IPS-15b (cell line): ENCODE data around the gene PTX3.

Experiments used
- H3K27me3 ChIP-seq: one replicate; pipeline ENCODE4 v1.6.1; 2013; ENCODE audit warnings: low read length; ENCODE audit not compliant: control insufficient read depth, insufficient read depth
- H3K36me3 ChIP-seq: one replicate; pipeline ENCODE4 v1.6.1; 2013; ENCODE audit warnings: low read length; ENCODE audit not compliant: control insufficient read depth, insufficient read depth
- H3K4me1 ChIP-seq: one replicate; pipeline ENCODE4 v1.6.1; 2013; ENCODE audit warnings: mild to moderate bottlenecking, low read length; ENCODE audit not compliant: control insufficient read depth, insufficient read depth
- H3K4me3 ChIP-seq: one replicate; pipeline ENCODE4 v1.5.1; 2013; ENCODE audit warnings: low read depth, low read length
- H3K9ac ChIP-seq: one replicate; pipeline ENCODE4 v1.6.1; 2013; ENCODE audit warnings: low read depth, mild to moderate bottlenecking, low read length
- H3K9me3 ChIP-seq: one replicate; pipeline ENCODE4 v1.6.1; 2013; ENCODE audit warnings: mild to moderate bottlenecking, low read length; ENCODE audit not compliant: control insufficient read depth, insufficient read depth

The PTX3 gene

GRCh38 chr3:157436583-157437291, at the start of gene PTX3:
PTX3 (plus strand) TSS chr3:157436850; CDS start chr3:157436934, 84 bp downstream.
- peak within 1 kb of the TSS; percentile 65 for H3K4me3 ChIP-seq
- H3K36me3 ChIP-seq, result no peaks in the 10 kb centered on the region
- H3K4me1 ChIP-seq, result peaks cover 6% of the 10 kb centered on the region
- H3K27me3 ChIP-seq, result peaks cover 29% of the 10 kb centered on the region
- H3K9ac ChIP-seq, result no peak within 1 kb of the TSS
- no peaks in the 10 kb centered on the region for H3K9me3 ChIP-seq

- Histone ChIP-seq H3K4me3 (no peak overlapping the region), H3K36me3 (no peaks in the 10 kb centered on the region), H3K9ac (no peak overlapping the region), H3K9me3 (no peaks in the 10 kb centered on the region), H3K27me3 (no peaks in the 10 kb centered on the region), H3K4me1 (no peaks in the 10 kb centered on the region)
Observed at GRCh38 chr3:157387708-157388435, 48.8 kb upstream of the PTX3 start.

- Histone ChIP-seq H3K9ac (no peak overlapping the region), H3K27me3 (no peaks in the 10 kb centered on the region), H3K36me3 (no peaks in the 10 kb centered on the region), H3K4me3 (no peak overlapping the region), H3K4me1 (no peaks in the 10 kb centered on the region), H3K9me3 (no peaks in the 10 kb centered on the region)
Observed at GRCh38 chr3:157388976-157389375, 47.7 kb upstream of the PTX3 start.

GRCh38 chr3:157390713-157391515, 45.7 kb upstream of the PTX3 start:
- Histone ChIP-seq H3K27me3 (no peaks in the 10 kb centered on the region), H3K4me3 (no peak overlapping the region), H3K9ac (no peak overlapping the region)

GRCh38 chr3:157392104-157392503, 44.5 kb upstream of the PTX3 start:
- no peaks in the 10 kb centered on the region for H3K36me3 ChIP-seq
- H3K4me3 ChIP-seq, result no peak overlapping the region
- H3K9ac ChIP-seq, result no peak overlapping the region
- H3K9me3 ChIP-seq, result no peaks in the 10 kb centered on the region
- no peaks in the 10 kb centered on the region for H3K27me3 ChIP-seq
- no peaks in the 10 kb centered on the region for H3K4me1 ChIP-seq

More at GRCh38 chr3:157390713-157391515, 45.7 kb upstream of the PTX3 start:
- no peaks in the 10 kb centered on the region for H3K9me3 ChIP-seq
- H3K4me1 ChIP-seq, result no peaks in the 10 kb centered on the region
- H3K36me3 ChIP-seq, result no peaks in the 10 kb centered on the region

- no peaks in the 10 kb centered on the region for H3K27me3 ChIP-seq
- no peaks in the 10 kb centered on the region for H3K36me3 ChIP-seq
- no peak overlapping the region for H3K9ac ChIP-seq
- no peak overlapping the region for H3K4me3 ChIP-seq
- no peaks in the 10 kb centered on the region for H3K4me1 ChIP-seq
- no peaks in the 10 kb centered on the region for H3K9me3 ChIP-seq
Observed at GRCh38 chr3:157393113-157393512, 43.5 kb upstream of the PTX3 start.

- Histone ChIP-seq H3K4me3 (no peak overlapping the region), H3K4me1 (no peaks in the 10 kb centered on the region), H3K36me3 (no peaks in the 10 kb centered on the region), H3K27me3 (no peaks in the 10 kb centered on the region), H3K9ac (no peak overlapping the region), H3K9me3 (no peaks in the 10 kb centered on the region)
Observed at GRCh38 chr3:157394411-157394810, 42.2 kb upstream of the PTX3 start.

GRCh38 chr3:157398598-157398997, 38.1 kb upstream of the PTX3 start:
- Histone ChIP-seq H3K9me3 (no peaks in the 10 kb centered on the region), H3K4me3 (no peak overlapping the region), H3K36me3 (no peaks in the 10 kb centered on the region), H3K4me1 (no peaks in the 10 kb centered on the region), H3K9ac (no peak overlapping the region), H3K27me3 (no peaks in the 10 kb centered on the region)

- Histone ChIP-seq H3K4me1 (peaks cover 7% of the 10 kb centered on the region), H3K36me3 (no peaks in the 10 kb centered on the region), H3K27me3 (no peaks in the 10 kb centered on the region), H3K9ac (no peak overlapping the region), H3K9me3 (no peaks in the 10 kb centered on the region), H3K4me3 (no peak overlapping the region)
Observed at GRCh38 chr3:157404381-157404780, 32.3 kb upstream of the PTX3 start.

- Histone ChIP-seq H3K9me3 (no peaks in the 10 kb centered on the region), H3K4me1 (peaks cover 7% of the 10 kb centered on the region), H3K9ac (no peak overlapping the region), H3K36me3 (no peaks in the 10 kb centered on the region), H3K27me3 (no peaks in the 10 kb centered on the region), H3K4me3 (no peak overlapping the region)
Observed at GRCh38 chr3:157405457-157405856, 31.2 kb upstream of the PTX3 start.

- peaks cover 7% of the 10 kb centered on the region for H3K4me1 ChIP-seq
- H3K27me3 ChIP-seq, result no peaks in the 10 kb centered on the region
- H3K4me3 ChIP-seq, result no peak overlapping the region
- no peak overlapping the region for H3K9ac ChIP-seq
- H3K9me3 ChIP-seq, result no peaks in the 10 kb centered on the region
- no peaks in the 10 kb centered on the region for H3K36me3 ChIP-seq
Observed at GRCh38 chr3:157406394-157406793, 30.3 kb upstream of the PTX3 start.
